ENCODE results near the gene ARHGEF12. TPM values are rescaled to one million over a fixed set of nuclear protein-coding genes. Genes with fewer than 3 reads are reported as not detected.

Gene ARHGEF12
- total RNA-seq, 1 experiment from 2014 or later = 41.0 TPM

DNA sequence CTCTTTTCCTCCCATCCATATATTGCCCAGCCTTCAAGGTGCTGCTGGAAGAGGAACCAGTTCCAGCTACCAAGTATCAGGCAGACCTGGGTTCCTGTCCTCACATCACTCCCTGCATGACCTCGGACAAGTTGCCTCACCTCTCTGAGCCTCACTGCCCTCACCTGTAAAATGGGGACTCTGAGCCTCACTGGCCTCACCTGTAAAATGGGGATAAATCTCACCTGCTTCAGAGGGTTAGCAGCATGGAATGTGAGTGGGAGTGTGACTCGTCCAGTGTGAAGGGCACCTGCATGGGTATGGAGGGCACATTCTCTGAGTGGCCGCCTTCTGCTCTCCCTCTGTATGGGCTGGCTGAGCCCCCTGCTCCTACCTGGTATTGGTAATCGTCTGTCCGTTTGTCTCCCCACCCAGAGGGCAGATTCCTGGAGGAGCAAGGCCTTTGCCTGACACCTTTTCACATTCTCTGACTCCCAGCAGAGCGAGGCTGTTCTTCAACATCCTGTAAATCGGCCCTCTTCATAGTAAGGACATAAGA, 179.0 kb downstream of the ARHGEF12 start:
- POLR2A ChIA-PET (ENCODE audit: unreplicated experiment) = no interaction called here
- no peak overlapping the region for H3K4me2 ChIP-seq (ENCODE audit: low read length)
- CTCF ChIA-PET = no interaction called here
- H3K9ac ChIP-seq (ENCODE audit: low read length) = no peak overlapping the region
- intact Hi-C loops (cut with micrococcal nuclease) = no loop called here
- no peaks in the 10 kb centered on the region for H3K36me3 ChIP-seq (ENCODE audit: low read depth, low read length)
- no peak overlapping the region for H3K4me3 ChIP-seq (ENCODE audit: low read length)
- DNase-seq (no peak), ATAC-seq (no peak)
- H4K20me1 ChIP-seq (ENCODE audit: low read length) = no peaks in the 10 kb centered on the region
- no peak overlapping the region for H3K27ac ChIP-seq (ENCODE audit: low read length)
- peaks cover 67% of the 10 kb centered on the region for H3K27me3 ChIP-seq (ENCODE audit: low read length)
- no peaks in the 10 kb centered on the region for H3K9me3 ChIP-seq (ENCODE audit: low read length)
- H2AFZ ChIP-seq (ENCODE audit: low read length) = no peak overlapping the region
- TF ChIP-seq EZH2 (IDR thresholded peaks at IDR 0.05; ENCODE audit: low read length, unreplicated experiment) (no peak), EZH2phosphoT487 (IDR thresholded peaks at IDR 0.05; ENCODE audit: borderline replicate concordance, low read length) (no peak)
- TF ChIP-seq, protein P1, sequence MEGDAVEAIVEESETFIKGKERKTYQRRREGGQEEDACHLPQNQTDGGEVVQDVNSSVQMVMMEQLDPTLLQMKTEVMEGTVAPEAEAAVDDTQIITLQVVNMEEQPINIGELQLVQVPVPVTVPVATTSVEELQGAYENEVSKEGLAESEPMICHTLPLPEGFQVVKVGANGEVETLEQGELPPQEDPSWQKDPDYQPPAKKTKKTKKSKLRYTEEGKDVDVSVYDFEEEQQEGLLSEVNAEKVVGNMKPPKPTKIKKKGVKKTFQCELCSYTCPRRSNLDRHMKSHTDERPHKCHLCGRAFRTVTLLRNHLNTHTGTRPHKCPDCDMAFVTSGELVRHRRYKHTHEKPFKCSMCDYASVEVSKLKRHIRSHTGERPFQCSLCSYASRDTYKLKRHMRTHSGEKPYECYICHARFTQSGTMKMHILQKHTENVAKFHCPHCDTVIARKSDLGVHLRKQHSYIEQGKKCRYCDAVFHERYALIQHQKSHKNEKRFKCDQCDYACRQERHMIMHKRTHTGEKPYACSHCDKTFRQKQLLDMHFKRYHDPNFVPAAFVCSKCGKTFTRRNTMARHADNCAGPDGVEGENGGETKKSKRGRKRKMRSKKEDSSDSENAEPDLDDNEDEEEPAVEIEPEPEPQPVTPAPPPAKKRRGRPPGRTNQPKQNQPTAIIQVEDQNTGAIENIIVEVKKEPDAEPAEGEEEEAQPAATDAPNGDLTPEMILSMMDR (conservative IDR thresholded peaks at IDR 0.05; ENCODE audit: low read depth, low read length) = no peak
- H3K4me1 ChIP-seq (ENCODE audit: insufficient read depth, low read length) = peaks cover 5% of the 10 kb centered on the region; the same call in 1 of the 2 replicates
- no peaks in the 10 kb centered on the region for H3F3A ChIP-seq (ENCODE audit: low read length, unreplicated experiment)
- no peaks in the 10 kb centered on the region for H3K9me2 ChIP-seq (replicated peaks; ENCODE audit: low read length)
- no peaks in the 10 kb centered on the region for H3K79me2 ChIP-seq (ENCODE audit: low read length)
- no TSS peak for BruUV-seq (replicated peaks)

GRCh38 chr11:120516461-120517389, 180.5 kb downstream of the ARHGEF12 start:
- ChIA-PET CTCF (no interaction called here), POLR2A (ENCODE audit: unreplicated experiment) (no interaction called here)
- Histone ChIP-seq H3K9me2 (replicated peaks; ENCODE audit: low read length) (no peaks in the 10 kb centered on the region), H3K4me1 (ENCODE audit: insufficient read depth, low read length) (peaks cover 5% of the 10 kb centered on the region; the same call in 1 of the 2 replicates), H3K79me2 (ENCODE audit: low read length) (no peaks in the 10 kb centered on the region), H4K20me1 (ENCODE audit: low read length) (no peaks in the 10 kb centered on the region), H3K27ac (ENCODE audit: low read length) (no peak overlapping the region), H3K9ac (ENCODE audit: low read length) (no peak overlapping the region), H3K4me2 (ENCODE audit: low read length) (no peak overlapping the region), H2AFZ (ENCODE audit: low read length) (no peak overlapping the region), H3K4me3 (ENCODE audit: low read length) (no peak overlapping the region), H3K27me3 (ENCODE audit: low read length) (peaks cover 81% of the 10 kb centered on the region), H3K36me3 (ENCODE audit: low read depth, low read length) (no peaks in the 10 kb centered on the region), H3K9me3 (ENCODE audit: low read length) (no peaks in the 10 kb centered on the region), H3F3A (ENCODE audit: low read length, unreplicated experiment) (no peaks in the 10 kb centered on the region)
- TF ChIP-seq EZH2phosphoT487 (IDR thresholded peaks at IDR 0.05; ENCODE audit: borderline replicate concordance, low read length) (no peak), EZH2 (IDR thresholded peaks at IDR 0.05; ENCODE audit: low read length, unreplicated experiment) (no peak)
- TF ChIP-seq, protein P1 (conservative IDR thresholded peaks at IDR 0.05; ENCODE audit: low read depth, low read length) = no peak
- BruUV-seq (replicated peaks) = no TSS peak
- intact Hi-C loops (cut with micrococcal nuclease) = no loop called here
- ATAC-seq = no peak
- no peak for DNase-seq

GRCh38 chr11:120517390-120517761, 181.2 kb downstream of the ARHGEF12 start:
- Histone ChIP-seq H3K27me3 (ENCODE audit: low read length) (peaks cover 83% of the 10 kb centered on the region), H2AFZ (ENCODE audit: low read length) (no peak overlapping the region; the same call in 1 of the 2 replicates), H3K79me2 (ENCODE audit: low read length) (no peaks in the 10 kb centered on the region), H3F3A (ENCODE audit: low read length, unreplicated experiment) (no peaks in the 10 kb centered on the region), H3K27ac (ENCODE audit: low read length) (no peak overlapping the region), H3K9me3 (ENCODE audit: low read length) (no peaks in the 10 kb centered on the region), H4K20me1 (ENCODE audit: low read length) (no peaks in the 10 kb centered on the region), H3K4me3 (ENCODE audit: low read length) (no peak overlapping the region), H3K4me2 (ENCODE audit: low read length) (no peak overlapping the region), H3K4me1 (ENCODE audit: insufficient read depth, low read length) (peaks cover 5% of the 10 kb centered on the region; the same call in 1 of the 2 replicates), H3K9ac (ENCODE audit: low read length) (no peak overlapping the region), H3K9me2 (replicated peaks; ENCODE audit: low read length) (no peaks in the 10 kb centered on the region), H3K36me3 (ENCODE audit: low read depth, low read length) (no peaks in the 10 kb centered on the region)
- POLR2A ChIA-PET (ENCODE audit: unreplicated experiment) = no interaction called here
- no peak for DNase-seq
- no peak for ATAC-seq
- TF ChIP-seq EZH2 (IDR thresholded peaks at IDR 0.05; ENCODE audit: low read length, unreplicated experiment) = no peak
- no peak for TF ChIP-seq EZH2phosphoT487 (IDR thresholded peaks at IDR 0.05; ENCODE audit: borderline replicate concordance, low read length)
- TF ChIP-seq, protein P1 (conservative IDR thresholded peaks at IDR 0.05; ENCODE audit: low read depth, low read length) = no peak
- BruUV-seq (replicated peaks) = no TSS peak
- intact Hi-C loops (cut with micrococcal nuclease) = no loop called here
- CTCF ChIA-PET = no interaction called here
